Cerebellar cortex (tissue), 1 donor: ENCODE data around the gene ESRRG.
"Not testable (repeated sequence)": the region's sequence is repeated elsewhere in the genome, so short reads cannot be mapped to it uniquely, and the experiment has no call there.

Experiments used
- DNase-seq: peaks from one replicate; pipeline ENCODE4 v3.0.0-alpha.2; 2015; ENCODE audit warnings: low spot score

The ESRRG gene

GRCh38 chr1:216704065-216704464 lies 19.2 kb downstream of the ESRRG start:
- not testable (repeated sequence) for DNase-seq

- DNase-seq: no peak
Measured at GRCh38 chr1:216702170-216702569, 21.1 kb downstream of the ESRRG start.

GRCh38 chr1:216700779-216701178 lies 22.4 kb downstream of the ESRRG start:
- no peak for DNase-seq

GRCh38 chr1:216691710-216692109 lies 31.5 kb downstream of the ESRRG start:
- no peak for DNase-seq

- no peak for DNase-seq
Measured at GRCh38 chr1:216690603-216691002, 32.6 kb downstream of the ESRRG start.

GRCh38 chr1:216688127-216688657 lies 35.0 kb downstream of the ESRRG start:
- no peak for DNase-seq

- DNase-seq: peak; percentile 18
Measured at GRCh38 chr1:216686860-216687766, 36.1 kb downstream of the ESRRG start.

GRCh38 chr1:216682752-216683151 lies 40.5 kb downstream of the ESRRG start:
- no peak for DNase-seq

- no peak for DNase-seq
Measured at GRCh38 chr1:216679108-216679507, 44.1 kb downstream of the ESRRG start.

- DNase-seq: no peak
Measured at GRCh38 chr1:216670118-216670883, 52.9 kb downstream of the ESRRG start.

GRCh38 chr1:216666441-216666840 lies 56.8 kb downstream of the ESRRG start:
- no peak for DNase-seq

- no peak for DNase-seq
Measured at GRCh38 chr1:216665856-216666255, 57.4 kb downstream of the ESRRG start.

GRCh38 chr1:216665406-216665805 lies 57.8 kb downstream of the ESRRG start:
- no peak for DNase-seq

- no peak for DNase-seq
Measured at GRCh38 chr1:216662681-216663080, 60.5 kb downstream of the ESRRG start.

- no peak for DNase-seq
Measured at GRCh38 chr1:216660561-216660960, 62.7 kb downstream of the ESRRG start.

GRCh38 chr1:216653001-216653400 lies 70.2 kb downstream of the ESRRG start:
- no peak for DNase-seq

- no peak for DNase-seq
Measured at GRCh38 chr1:216651826-216652418, 71.3 kb downstream of the ESRRG start.

GRCh38 chr1:216643176-216643575 lies 80.1 kb downstream of the ESRRG start:
- DNase-seq: no peak

- DNase-seq: no peak
Measured at GRCh38 chr1:216641669-216642460, 81.4 kb downstream of the ESRRG start.

GRCh38 chr1:216640100-216640499 lies 83.1 kb downstream of the ESRRG start:
- peak; percentile 97 for DNase-seq

- DNase-seq: peak; percentile 60
Measured at GRCh38 chr1:216632980-216633379, 90.2 kb downstream of the ESRRG start.

- no peak for DNase-seq
Measured at GRCh38 chr1:216630532-216630931, 92.7 kb downstream of the ESRRG start.
